ENCODE data around the gene PTPRC. TPM values are rescaled to one million over a fixed set of nuclear protein-coding genes. Genes with fewer than 3 reads are reported as not detected.

The PTPRC gene
- total and polyA plus RNA-seq, 7 donors: 0.42 to 7.0 (median 3.9) TPM

- intact Hi-C loops (cut with DNase I): no loop called here
- TF ChIP-seq CTCF (IDR thresholded peaks at IDR 0.05): no peak
- no peak overlapping the region for H3K4me3 ChIP-seq
- H3K4me1 ChIP-seq: no peaks in the 10 kb centered on the region
- no peaks in the 10 kb centered on the region for H3K36me3 ChIP-seq (ENCODE audit: insufficient read depth in 1 of 2, low read depth in 1 of 2)
- no peak overlapping the region for H3K27ac ChIP-seq
- no peaks in the 10 kb centered on the region for H3K27me3 ChIP-seq (ENCODE audit: insufficient read depth in 3 of 3, low read length in 2 of 3)
- DNase-seq (no peak), ATAC-seq (no peak)
- no peaks in the 10 kb centered on the region for H3K9me3 ChIP-seq
Measured at GRCh38 chr1:198628067-198628455, 10.8 kb upstream of the PTPRC start.

GRCh38 chr1:198629610-198630009 lies 9.2 kb upstream of the PTPRC start:
- no peak for DNase-seq
- no peak for ATAC-seq
- no peak for TF ChIP-seq CTCF (IDR thresholded peaks at IDR 0.05)
- Histone ChIP-seq H3K36me3 (ENCODE audit: insufficient read depth in 1 of 2, low read depth in 1 of 2) (no peaks in the 10 kb centered on the region), H3K27ac (no peak overlapping the region), H3K27me3 (ENCODE audit: insufficient read depth in 3 of 3, low read length in 2 of 3) (no peaks in the 10 kb centered on the region), H3K4me3 (no peak overlapping the region), H3K4me1 (no peaks in the 10 kb centered on the region), H3K9me3 (no peaks in the 10 kb centered on the region)
- intact Hi-C loops (cut with DNase I): no loop called here

DNA sequence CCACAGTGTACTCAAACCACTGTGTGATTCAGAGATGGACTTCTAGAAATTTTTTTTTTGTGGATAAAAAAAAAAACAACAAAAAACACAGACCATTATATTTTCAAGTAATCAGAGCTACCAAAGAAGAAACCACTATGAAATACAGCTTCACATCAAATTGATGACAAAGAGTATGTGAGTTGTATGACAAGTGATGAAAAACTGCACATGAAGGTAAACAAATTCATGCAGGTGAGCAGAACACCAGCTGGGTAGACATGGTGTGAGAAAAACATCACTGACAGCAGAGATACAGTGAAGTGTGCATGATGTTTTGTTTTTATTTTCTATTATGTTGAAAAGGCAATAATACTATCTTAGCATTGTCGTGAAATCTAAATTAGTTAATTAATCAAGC lies 8.0 kb upstream of the PTPRC start:
- TF ChIP-seq CTCF (IDR thresholded peaks at IDR 0.05): no peak
- Histone ChIP-seq H3K4me1 (no peaks in the 10 kb centered on the region), H3K27me3 (ENCODE audit: insufficient read depth in 3 of 3, low read length in 2 of 3) (no peaks in the 10 kb centered on the region), H3K4me3 (no peak overlapping the region), H3K9me3 (no peaks in the 10 kb centered on the region), H3K27ac (no peak overlapping the region), H3K36me3 (ENCODE audit: insufficient read depth in 1 of 2, low read depth in 1 of 2) (no peaks in the 10 kb centered on the region)
- WGBS, 3 donors: 90 to 93% (median 91%) methylated on average over 1 of the region's 1 CpG
- ATAC-seq (no peak), DNase-seq (no peak)
- intact Hi-C loops (cut with DNase I): no loop called here

GRCh38 chr1:198631292-198631691 lies 7.5 kb upstream of the PTPRC start:
- no peak for DNase-seq
- H3K27me3 ChIP-seq (ENCODE audit: insufficient read depth in 3 of 3, low read length in 2 of 3): no peaks in the 10 kb centered on the region
- H3K36me3 ChIP-seq (ENCODE audit: insufficient read depth in 1 of 2, low read depth in 1 of 2): no peaks in the 10 kb centered on the region
- H3K27ac ChIP-seq: no peak overlapping the region
- TF ChIP-seq CTCF (IDR thresholded peaks at IDR 0.05): no peak
- 76 to 90% (median 90%) methylated on average over 1 of the region's 1 CpG for WGBS, 3 donors
- H3K4me1 ChIP-seq: no peaks in the 10 kb centered on the region
- H3K9me3 ChIP-seq: no peaks in the 10 kb centered on the region
- ATAC-seq: no peak
- intact Hi-C loops (cut with DNase I): no loop called here
- no peak overlapping the region for H3K4me3 ChIP-seq

GRCh38 chr1:198632007-198632406 lies 6.8 kb upstream of the PTPRC start:
- no peak for ATAC-seq
- DNase-seq: no peak
- H3K4me3 ChIP-seq: no peak overlapping the region
- no peak for TF ChIP-seq CTCF (IDR thresholded peaks at IDR 0.05)
- H3K9me3 ChIP-seq: no peaks in the 10 kb centered on the region
- H3K4me1 ChIP-seq: no peaks in the 10 kb centered on the region
- 85 to 91% (median 89%) methylated on average over 2 of the region's 2 CpGs for WGBS, 3 donors
- no peaks in the 10 kb centered on the region for H3K36me3 ChIP-seq (ENCODE audit: insufficient read depth in 1 of 2, low read depth in 1 of 2)
- no peak overlapping the region for H3K27ac ChIP-seq
- intact Hi-C loops (cut with DNase I): no loop called here
- H3K27me3 ChIP-seq (ENCODE audit: insufficient read depth in 3 of 3, low read length in 2 of 3): no peaks in the 10 kb centered on the region

Data from psoas muscle (tissue), 8 donors.